ENCODE data around the gene IL4R.

DNA sequence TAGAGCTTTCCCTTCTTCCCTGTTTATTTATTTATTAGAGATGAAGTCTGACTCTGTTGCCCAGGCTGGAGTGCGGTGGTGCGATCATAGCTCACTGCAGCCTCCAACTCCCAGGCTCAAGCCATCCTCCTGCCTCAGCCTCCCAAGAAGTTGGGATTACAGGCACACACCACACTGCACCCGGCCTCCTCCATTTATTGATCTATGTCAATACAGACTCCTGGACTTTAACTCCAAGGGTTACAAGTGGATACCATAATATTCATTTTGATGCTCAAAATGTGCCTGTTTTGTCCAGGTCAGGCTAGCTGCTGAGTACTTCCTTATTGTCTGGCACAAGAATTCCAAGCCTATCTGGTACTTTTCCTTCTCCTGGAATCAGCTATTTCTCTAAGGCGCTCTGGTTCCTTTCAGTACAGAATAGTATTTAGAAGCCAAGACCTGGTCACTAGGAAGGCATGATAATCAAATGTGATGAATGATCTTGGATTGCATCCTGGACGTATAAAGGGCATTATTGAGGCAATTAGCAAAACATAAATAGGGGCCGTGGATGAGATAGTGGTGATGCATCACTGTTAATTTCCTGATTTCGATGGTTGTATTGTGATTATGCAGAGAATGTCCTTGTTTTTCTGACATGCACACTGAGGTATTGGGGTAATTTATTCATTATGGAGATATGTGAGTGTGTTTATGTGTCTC is 21.7 kb downstream of the IL4R start:
- TF ChIP-seq, protein P1, sequence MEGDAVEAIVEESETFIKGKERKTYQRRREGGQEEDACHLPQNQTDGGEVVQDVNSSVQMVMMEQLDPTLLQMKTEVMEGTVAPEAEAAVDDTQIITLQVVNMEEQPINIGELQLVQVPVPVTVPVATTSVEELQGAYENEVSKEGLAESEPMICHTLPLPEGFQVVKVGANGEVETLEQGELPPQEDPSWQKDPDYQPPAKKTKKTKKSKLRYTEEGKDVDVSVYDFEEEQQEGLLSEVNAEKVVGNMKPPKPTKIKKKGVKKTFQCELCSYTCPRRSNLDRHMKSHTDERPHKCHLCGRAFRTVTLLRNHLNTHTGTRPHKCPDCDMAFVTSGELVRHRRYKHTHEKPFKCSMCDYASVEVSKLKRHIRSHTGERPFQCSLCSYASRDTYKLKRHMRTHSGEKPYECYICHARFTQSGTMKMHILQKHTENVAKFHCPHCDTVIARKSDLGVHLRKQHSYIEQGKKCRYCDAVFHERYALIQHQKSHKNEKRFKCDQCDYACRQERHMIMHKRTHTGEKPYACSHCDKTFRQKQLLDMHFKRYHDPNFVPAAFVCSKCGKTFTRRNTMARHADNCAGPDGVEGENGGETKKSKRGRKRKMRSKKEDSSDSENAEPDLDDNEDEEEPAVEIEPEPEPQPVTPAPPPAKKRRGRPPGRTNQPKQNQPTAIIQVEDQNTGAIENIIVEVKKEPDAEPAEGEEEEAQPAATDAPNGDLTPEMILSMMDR (IDR thresholded peaks at IDR 0.05), result no peak
- TF ChIP-seq POLR2A (IDR thresholded peaks at IDR 0.05) (no peak), POLR2AphosphoS5 (IDR thresholded peaks at IDR 0.05) (no peak)
